ENCODE data around the gene MRPL14.
A peak's percentile ranks its signal among the peaks of the same experiment; 100 is the strongest.

Gene MRPL14

GRCh38 chr6:44127186-44128019 is at the start of gene MRPL14, which contains the start of gene TMEM63B:
MRPL14 (minus strand) TSS chr6:44127452; CDS start chr6:44116611, 10,841 bp downstream.
TMEM63B (plus strand) TSS chr6:44127554; CDS start chr6:44134585, 7,031 bp downstream.
- DNase-seq = peak; percentile 88 to 91

- DNase-seq = no peak
Measured at GRCh38 chr6:44176130-44176761, 49.0 kb upstream of the MRPL14 start.

GRCh38 chr6:44172731-44173500 is 45.7 kb upstream of the MRPL14 start:
- peak; percentile 76 to 83 for DNase-seq

GRCh38 chr6:44171899-44172546 is 44.8 kb upstream of the MRPL14 start:
- peak in 1 of 2 donors; percentile 13 for DNase-seq

GRCh38 chr6:44169886-44170570 is 42.8 kb upstream of the MRPL14 start:
- DNase-seq = no peak

GRCh38 chr6:44169154-44169553 is 41.9 kb upstream of the MRPL14 start:
- no peak for DNase-seq

GRCh38 chr6:44167567-44167966 is 40.3 kb upstream of the MRPL14 start:
- DNase-seq = no peak

GRCh38 chr6:44166591-44167184 is 39.4 kb upstream of the MRPL14 start:
- DNase-seq = no peak

- DNase-seq = no peak
Measured at GRCh38 chr6:44166116-44166515, 38.9 kb upstream of the MRPL14 start.

- no peak for DNase-seq
Measured at GRCh38 chr6:44162876-44163625, 35.8 kb upstream of the MRPL14 start.

GRCh38 chr6:44161997-44162338 is 34.7 kb upstream of the MRPL14 start:
- DNase-seq = no peak

GRCh38 chr6:44158770-44159228 is 31.5 kb upstream of the MRPL14 start, which contains the start of gene CAPN11:
CAPN11 (plus strand) TSS chr6:44158820; CDS start chr6:44158849, 29 bp downstream.
- DNase-seq = no peak

- no peak for DNase-seq
Measured at GRCh38 chr6:44157152-44157521, 29.9 kb upstream of the MRPL14 start.

GRCh38 chr6:44156494-44157151 is 29.4 kb upstream of the MRPL14 start:
- DNase-seq = no peak

GRCh38 chr6:44154067-44154466 is 26.8 kb upstream of the MRPL14 start:
- DNase-seq = no peak

- no peak for DNase-seq
Measured at GRCh38 chr6:44152533-44152932, 25.3 kb upstream of the MRPL14 start.

GRCh38 chr6:44152109-44152461 is 24.8 kb upstream of the MRPL14 start:
- DNase-seq = no peak

GRCh38 chr6:44151348-44152108 is 24.3 kb upstream of the MRPL14 start:
- peak; percentile 71 to 77 for DNase-seq

- DNase-seq = no peak
Measured at GRCh38 chr6:44150317-44150917, 23.2 kb upstream of the MRPL14 start.

All from activated CD4-positive, alpha-beta T cell treated with anti-CD3 and anti-CD28 coated beads for 4 hours (primary cell).